Panc1 (cell line): ENCODE measurements around the gene HIPK2. TPM values are rescaled to one million over a fixed set of nuclear protein-coding genes. Genes with fewer than 3 reads are reported as not detected.

Experiments
- ATAC-seq: fragments of 200-7000 bp; cut with Tn5 transposase; 2 replicates; pipeline ENCODE4 v1.9.1; 2020; ENCODE audit warnings: mild to moderate bottlenecking, moderate library complexity
- BruUV-seq: library from RNA; stranded (reverse); fragments of 400-500 nt; replicated peaks from 2 replicates; lab custom pipeline; 2021; lab: Mats Ljungman, UMichigan
- CTCF ChIA-PET: fragments of 300-600 bp; sonication (Branson Sonifier 250); formaldehyde crosslinking; loops from one replicate; lab custom pipeline; 2022; ENCODE audit warnings: antibody characterized with exemption; lab: Charles Lee
- POLR2A ChIA-PET: fragments of 300-600 bp; sonication (Branson Sonifier 250); formaldehyde crosslinking; loops from one replicate; lab custom pipeline; 2022; ENCODE audit warnings: antibody characterized with exemption; lab: Charles Lee
- DNase-seq: peaks from one replicate; pipeline ENCODE4 v3.0.0-alpha.2; 2010; ENCODE audit warnings: low read depth, low spot score
- H3K27ac ChIP-seq: 2 replicates; pipeline ENCODE4 v1.5.1; 2011; ENCODE audit warnings: mild to moderate bottlenecking, low read length, inconsistent platforms
- H3K27me3 ChIP-seq: fragments of 200-500 bp; sonication (Bioruptor generic); 2 replicates; pipeline ENCODE4 v1.6.0; 2014; ENCODE audit warnings: low read length, inconsistent platforms; ENCODE audit not compliant: control insufficient read depth, insufficient read depth
- H3K36me3 ChIP-seq: fragments of 200-500 bp; sonication (Bioruptor generic); 2 replicates; pipeline ENCODE4 v1.5.1; 2014; ENCODE audit warnings: inconsistent platforms, mild to moderate bottlenecking, low read length, moderate library complexity; ENCODE audit not compliant: control insufficient read depth, insufficient read depth
- H3K4me1 ChIP-seq: 2 replicates; pipeline ENCODE4 v1.5.1; 2011; ENCODE audit warnings: inconsistent platforms, mild to moderate bottlenecking, low read length, moderate library complexity; ENCODE audit not compliant: control insufficient read depth, insufficient read depth
- H3K4me3 ChIP-seq, 2 experiments: 2 replicates each; pipeline ENCODE4 v1.5.1; 2011 to 2012; ENCODE audit warnings: low read depth in 2 of 2, low read length in 2 of 2, mild to moderate bottlenecking in 2 of 2, inconsistent platforms in 1 of 2, moderate library complexity in 1 of 2
- H3K9me3 ChIP-seq: fragments of 200-500 bp; sonication (Bioruptor generic); 2 replicates; pipeline ENCODE4 v1.5.1; 2014; ENCODE audit warnings: low read depth, mild to moderate bottlenecking, inconsistent platforms, low read length, moderate library complexity; ENCODE audit not compliant: control insufficient read depth, insufficient read depth
- CTCF ChIP-seq: fragments of 450-650 bp; IDR thresholded peaks from 2 replicates; pipeline ENCODE4 v1.5.1; 2017; ENCODE audit warnings: mild to moderate bottlenecking
- POLR2AphosphoS5 ChIP-seq: IDR thresholded peaks from 2 replicates; pipeline ENCODE4 v1.6.1; 2012; ENCODE audit warnings: mild to moderate bottlenecking, low read depth, low read length, moderate library complexity
- SIN3A ChIP-seq: IDR thresholded peaks from 2 replicates; pipeline ENCODE4 v1.6.1; 2012; ENCODE audit warnings: low read depth, mild to moderate bottlenecking, low read length, moderate library complexity, borderline replicate concordance; ENCODE audit not compliant: insufficient read depth
- TCF7L2 ChIP-seq: IDR thresholded peaks from 2 replicates; pipeline ENCODE4 v1.6.1; 2011; ENCODE audit warnings: mild to moderate bottlenecking, low read depth, low read length, inconsistent platforms
- in situ Hi-C: cut with HindIII; loops from 2 replicates; pipeline ENCODE4 v1.10.0; 2016; ENCODE audit warnings: low sequenced_read_pairs, low pct_unique_long_range_greater_than_20kb
- intact Hi-C: fragments of 100-400 bp; cut with micrococcal nuclease; formaldehyde crosslinking; loops from one replicate; pipeline ENCODE4 v1.10.0; 2022; ENCODE audit not compliant: unreplicated experiment
- total RNA-seq: library from RNA; stranded (reverse); gene quantifications from one replicate; pipeline ENCODE4 v1.2.1, GENCODE V29; 2021; ENCODE audit not compliant: unreplicated experiment
- TF ChIP-seq, protein P1 (sequence below), 2 experiments: IDR thresholded peaks; 2 replicates each; pipeline ENCODE4 v1.6.1; 2011 to 2012; ENCODE audit warnings: low read depth in 2 of 2, control low read depth in 1 of 2, low read length in 1 of 2, mild to moderate bottlenecking in 1 of 2, moderate library complexity in 1 of 2; ENCODE audit not compliant: insufficient read depth in 1 of 2

Gene HIPK2
- total RNA-seq, 1 experiment from 2014 or later: 34.1 TPM

DNA sequence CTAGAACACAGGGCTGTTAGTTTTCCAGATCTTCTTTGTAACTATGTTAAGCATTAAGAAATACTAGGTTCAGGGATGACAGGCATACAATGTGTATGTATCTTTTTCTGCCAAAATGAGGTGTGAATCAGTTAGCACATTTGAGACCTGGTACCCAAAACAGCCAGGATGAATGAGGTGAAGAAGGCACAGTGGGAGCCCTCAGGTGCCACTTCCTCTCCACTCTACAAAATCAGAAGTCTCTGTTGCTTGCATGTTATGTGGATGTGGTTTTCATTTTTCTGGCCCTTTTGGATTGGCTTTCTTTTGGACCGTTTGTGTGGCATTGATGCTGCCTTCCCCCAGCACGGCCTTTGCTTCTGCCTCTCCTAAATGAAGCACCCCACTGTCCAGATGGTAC, 35.9 kb upstream of the HIPK2 start:
- TF ChIP-seq, protein P1, sequence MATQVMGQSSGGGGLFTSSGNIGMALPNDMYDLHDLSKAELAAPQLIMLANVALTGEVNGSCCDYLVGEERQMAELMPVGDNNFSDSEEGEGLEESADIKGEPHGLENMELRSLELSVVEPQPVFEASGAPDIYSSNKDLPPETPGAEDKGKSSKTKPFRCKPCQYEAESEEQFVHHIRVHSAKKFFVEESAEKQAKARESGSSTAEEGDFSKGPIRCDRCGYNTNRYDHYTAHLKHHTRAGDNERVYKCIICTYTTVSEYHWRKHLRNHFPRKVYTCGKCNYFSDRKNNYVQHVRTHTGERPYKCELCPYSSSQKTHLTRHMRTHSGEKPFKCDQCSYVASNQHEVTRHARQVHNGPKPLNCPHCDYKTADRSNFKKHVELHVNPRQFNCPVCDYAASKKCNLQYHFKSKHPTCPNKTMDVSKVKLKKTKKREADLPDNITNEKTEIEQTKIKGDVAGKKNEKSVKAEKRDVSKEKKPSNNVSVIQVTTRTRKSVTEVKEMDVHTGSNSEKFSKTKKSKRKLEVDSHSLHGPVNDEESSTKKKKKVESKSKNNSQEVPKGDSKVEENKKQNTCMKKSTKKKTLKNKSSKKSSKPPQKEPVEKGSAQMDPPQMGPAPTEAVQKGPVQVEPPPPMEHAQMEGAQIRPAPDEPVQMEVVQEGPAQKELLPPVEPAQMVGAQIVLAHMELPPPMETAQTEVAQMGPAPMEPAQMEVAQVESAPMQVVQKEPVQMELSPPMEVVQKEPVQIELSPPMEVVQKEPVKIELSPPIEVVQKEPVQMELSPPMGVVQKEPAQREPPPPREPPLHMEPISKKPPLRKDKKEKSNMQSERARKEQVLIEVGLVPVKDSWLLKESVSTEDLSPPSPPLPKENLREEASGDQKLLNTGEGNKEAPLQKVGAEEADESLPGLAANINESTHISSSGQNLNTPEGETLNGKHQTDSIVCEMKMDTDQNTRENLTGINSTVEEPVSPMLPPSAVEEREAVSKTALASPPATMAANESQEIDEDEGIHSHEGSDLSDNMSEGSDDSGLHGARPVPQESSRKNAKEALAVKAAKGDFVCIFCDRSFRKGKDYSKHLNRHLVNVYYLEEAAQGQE (IDR thresholded peaks at IDR 0.05; ENCODE audit: insufficient read depth in 1 of 2, low read depth in 2 of 2, low read length in 1 of 2): no peak
- TF ChIP-seq CTCF (no peak), TCF7L2 (no peak), SIN3A (no peak), POLR2AphosphoS5 (no peak)
- in situ Hi-C loops: no loop called here
- CTCF ChIA-PET: no interaction called here

GRCh38 chr7:139813151-139813550, 35.4 kb upstream of the HIPK2 start:
- DNase-seq (no peak), ATAC-seq (no peak)
- no peak for TF ChIP-seq CTCF
- in situ Hi-C loops (no loop called here), intact Hi-C loops (no loop called here)
- no TSS peak for BruUV-seq
- Histone ChIP-seq H3K9me3 (no peaks in the 10 kb centered on the region), H3K27me3 (no peaks in the 10 kb centered on the region), H3K27ac (no peak overlapping the region), H3K36me3 (no peaks in the 10 kb centered on the region), H3K4me1 (no peaks in the 10 kb centered on the region), H3K4me3 (no peak overlapping the region)
- ChIA-PET CTCF (no interaction called here), POLR2A (no interaction called here)

More for the DNA sequence above, 35.9 kb upstream of the HIPK2 start:
- ATAC-seq: no peak
- H3K4me1 ChIP-seq: no peaks in the 10 kb centered on the region
- no peak overlapping the region for H3K27ac ChIP-seq
- no peak overlapping the region for H3K4me3 ChIP-seq
- H3K27me3 ChIP-seq: no peaks in the 10 kb centered on the region
- no peaks in the 10 kb centered on the region for H3K9me3 ChIP-seq
- no peaks in the 10 kb centered on the region for H3K36me3 ChIP-seq
- no peak for DNase-seq
- BruUV-seq: no TSS peak
- intact Hi-C loops: no loop called here
- POLR2A ChIA-PET: no interaction called here

DNA sequence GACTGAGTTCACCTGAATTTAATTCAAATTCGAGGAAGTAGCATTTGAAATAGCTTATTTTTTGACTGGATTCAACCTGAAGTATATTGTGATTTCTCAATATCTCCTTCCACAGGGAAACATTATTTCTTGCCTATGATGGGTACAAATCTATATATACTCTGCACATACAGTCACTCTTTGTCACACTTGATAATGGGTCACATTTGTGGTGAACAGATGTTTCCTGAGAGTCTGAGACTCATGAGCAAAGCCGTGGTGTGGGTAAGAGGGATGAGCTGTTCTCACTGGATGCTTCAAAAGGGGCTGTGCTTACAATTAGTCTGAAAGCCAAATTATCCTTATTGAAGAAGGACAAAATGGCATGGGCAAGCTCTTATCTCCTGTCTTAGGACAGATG, 33.3 kb upstream of the HIPK2 start:
- intact Hi-C loops (no loop called here), in situ Hi-C loops (no loop called here)
- ATAC-seq: no peak
- POLR2A ChIA-PET: no interaction called here
- no peaks in the 10 kb centered on the region for H3K27me3 ChIP-seq
- BruUV-seq: no TSS peak
- no peaks in the 10 kb centered on the region for H3K36me3 ChIP-seq
- H3K4me1 ChIP-seq: no peaks in the 10 kb centered on the region
- no peak for DNase-seq
- TF ChIP-seq TCF7L2 (no peak), CTCF (no peak), SIN3A (no peak), POLR2AphosphoS5 (no peak)
- TF ChIP-seq, protein P1 (IDR thresholded peaks at IDR 0.05; ENCODE audit: insufficient read depth in 1 of 2, low read depth in 2 of 2, low read length in 1 of 2): no peak
- CTCF ChIA-PET: no interaction called here
- no peak overlapping the region for H3K4me3 ChIP-seq
- H3K27ac ChIP-seq: no peak overlapping the region
- no peaks in the 10 kb centered on the region for H3K9me3 ChIP-seq
